ENCODE measurements around the gene RRP12. TPM values are rescaled to one million over a fixed set of nuclear protein-coding genes. Genes with fewer than 3 reads are reported as not detected.

RRP12 gene
- total and polyA plus RNA-seq, 12 donors, result 13.3 to 56.9 (median 27.6) TPM

DNA sequence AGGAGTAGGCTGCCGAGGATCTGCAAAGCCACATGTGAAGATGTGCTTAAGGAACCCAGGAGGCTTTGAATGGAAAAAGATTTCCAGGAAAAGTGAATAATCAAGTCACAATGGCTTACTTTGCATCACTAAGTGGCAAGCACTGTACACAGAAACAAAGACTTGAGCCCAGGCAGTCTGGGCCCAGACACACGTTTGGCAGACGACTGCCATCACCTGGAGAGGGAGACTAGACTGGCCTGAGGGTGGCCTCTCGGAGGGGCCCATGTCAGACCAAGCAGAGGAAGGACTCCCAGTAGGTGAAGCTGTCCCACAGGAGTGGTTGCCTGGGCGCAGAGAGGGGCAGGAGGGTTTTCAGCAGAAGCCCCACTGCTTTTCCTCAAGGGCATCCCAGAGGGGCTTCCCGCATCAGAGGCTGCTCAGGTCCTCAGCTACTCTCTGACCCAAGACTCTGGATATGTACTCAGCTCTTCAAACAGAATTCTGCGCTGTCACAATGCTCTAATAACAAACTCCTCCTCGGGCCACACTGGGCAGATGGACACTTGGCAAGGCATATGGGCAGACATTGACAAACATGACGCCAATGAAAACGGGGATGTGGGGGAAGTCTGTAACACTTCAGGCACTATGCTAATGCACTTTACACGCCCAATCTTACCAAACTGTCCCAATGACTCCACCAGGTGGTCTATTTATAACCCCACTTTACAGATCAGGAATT, 38.7 kb downstream of the RRP12 start:
- Histone ChIP-seq H3K36me3 (replicated peaks in 1 of 2) (peaks cover 0 to 31% of the 10 kb centered on the region in 2 donors), H3K27me3 (no peaks in the 10 kb centered on the region), H3K27ac (no peak overlapping the region), H3K9me3 (replicated peaks in 1 of 3) (no peaks in the 10 kb centered on the region), H3K4me3 (no peak overlapping the region), H3K4me1 (replicated peaks in 1 of 2) (peaks cover 0 to 4% of the 10 kb centered on the region in 2 donors)
- no peak for DNase-seq
- no peak for TF ChIP-seq POLR2A (IDR thresholded peaks at IDR 0.05)
- TF ChIP-seq, protein P1, sequence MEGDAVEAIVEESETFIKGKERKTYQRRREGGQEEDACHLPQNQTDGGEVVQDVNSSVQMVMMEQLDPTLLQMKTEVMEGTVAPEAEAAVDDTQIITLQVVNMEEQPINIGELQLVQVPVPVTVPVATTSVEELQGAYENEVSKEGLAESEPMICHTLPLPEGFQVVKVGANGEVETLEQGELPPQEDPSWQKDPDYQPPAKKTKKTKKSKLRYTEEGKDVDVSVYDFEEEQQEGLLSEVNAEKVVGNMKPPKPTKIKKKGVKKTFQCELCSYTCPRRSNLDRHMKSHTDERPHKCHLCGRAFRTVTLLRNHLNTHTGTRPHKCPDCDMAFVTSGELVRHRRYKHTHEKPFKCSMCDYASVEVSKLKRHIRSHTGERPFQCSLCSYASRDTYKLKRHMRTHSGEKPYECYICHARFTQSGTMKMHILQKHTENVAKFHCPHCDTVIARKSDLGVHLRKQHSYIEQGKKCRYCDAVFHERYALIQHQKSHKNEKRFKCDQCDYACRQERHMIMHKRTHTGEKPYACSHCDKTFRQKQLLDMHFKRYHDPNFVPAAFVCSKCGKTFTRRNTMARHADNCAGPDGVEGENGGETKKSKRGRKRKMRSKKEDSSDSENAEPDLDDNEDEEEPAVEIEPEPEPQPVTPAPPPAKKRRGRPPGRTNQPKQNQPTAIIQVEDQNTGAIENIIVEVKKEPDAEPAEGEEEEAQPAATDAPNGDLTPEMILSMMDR (IDR thresholded peaks at IDR 0.05), result no peak
- 87 to 89% (median 88%) methylated on average over 9 to 11 of the region's 11 CpGs for WGBS, 4 donors
- intact Hi-C loops (cut with DNase I), result no loop called here

DNA sequence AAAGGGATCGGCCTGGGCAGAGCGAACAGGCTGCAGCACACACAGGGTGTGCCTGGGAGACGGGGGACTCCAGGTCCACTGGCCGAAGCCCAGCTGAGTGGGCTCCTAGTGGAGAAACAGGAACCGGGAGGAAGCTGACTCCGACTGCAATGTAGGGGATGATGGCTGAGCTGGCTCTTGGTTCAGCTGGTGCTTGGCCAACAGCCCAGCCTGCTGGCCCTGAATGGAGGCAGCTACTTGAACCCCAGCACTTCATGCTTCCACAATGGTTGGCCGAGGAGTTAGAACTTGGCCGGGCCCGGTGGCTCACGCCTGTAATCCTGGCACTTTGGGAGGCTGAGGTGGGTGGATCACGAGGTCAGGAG, 39.6 kb downstream of the RRP12 start:
- H3K9me3 ChIP-seq (replicated peaks in 1 of 3), result no peaks in the 10 kb centered on the region
- TF ChIP-seq, protein P1 (IDR thresholded peaks at IDR 0.05), result no peak
- TF ChIP-seq POLR2A (IDR thresholded peaks at IDR 0.05), result no peak
- intact Hi-C loops (cut with DNase I), result no loop called here
- no peak overlapping the region for H3K27ac ChIP-seq
- H3K4me3 ChIP-seq, result no peak overlapping the region
- 82 to 88% (median 84%) methylated on average over 10 to 11 of the region's 11 CpGs for WGBS, 4 donors
- H3K27me3 ChIP-seq, result no peaks in the 10 kb centered on the region
- peak in 1 of 7 donors; percentile 32 for DNase-seq
- peaks cover 0 to 4% of the 10 kb centered on the region in 2 donors for H3K4me1 ChIP-seq (replicated peaks in 1 of 2)
- peaks cover 0 to 39% of the 10 kb centered on the region in 2 donors for H3K36me3 ChIP-seq (replicated peaks in 1 of 2)

DNA sequence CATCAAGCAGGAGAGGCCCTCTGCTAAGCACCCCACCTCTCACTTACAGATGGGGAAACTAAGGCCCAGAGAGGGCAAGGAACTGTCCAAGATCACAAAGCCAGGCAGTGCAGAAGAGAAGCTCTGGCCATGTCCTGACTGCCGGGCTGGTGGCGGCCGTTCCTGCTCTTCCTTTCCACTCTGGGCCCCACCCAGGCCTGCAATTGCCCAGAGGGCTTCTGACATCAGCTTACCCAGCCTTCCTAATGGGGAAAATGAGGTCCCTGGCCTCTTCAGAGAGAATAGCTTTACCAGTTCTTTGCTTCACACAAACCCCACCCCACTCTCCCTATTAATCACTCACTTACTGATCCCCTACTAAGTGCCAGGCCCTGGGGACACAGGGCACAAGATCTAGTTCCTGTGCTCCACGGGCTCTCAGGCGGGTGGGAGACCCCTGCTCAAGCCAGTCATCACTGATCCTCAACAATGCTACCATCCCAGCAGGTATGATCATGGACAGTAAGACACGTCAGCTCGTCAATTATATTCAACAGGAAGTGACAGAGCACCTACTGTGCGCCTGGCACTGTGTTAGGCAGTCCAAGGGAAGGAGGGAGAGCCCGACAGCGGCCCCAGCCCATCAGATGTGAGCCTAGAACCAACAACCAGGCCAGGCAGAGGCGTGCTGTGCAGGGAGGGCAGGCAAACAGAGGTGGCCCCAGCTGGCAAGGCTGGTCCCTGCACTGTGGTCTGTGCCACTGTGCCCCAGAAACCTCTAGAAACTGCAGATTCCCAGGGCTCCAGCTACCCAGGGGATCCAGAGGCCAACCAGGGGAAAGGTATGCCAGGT, 40.2 kb downstream of the RRP12 start:
- intact Hi-C loops (cut with DNase I), result no loop called here
- peaks cover 0 to 38% of the 10 kb centered on the region in 2 donors for H3K36me3 ChIP-seq (replicated peaks in 1 of 2)
- no peaks in the 10 kb centered on the region for H3K9me3 ChIP-seq (replicated peaks in 1 of 3)

DNA sequence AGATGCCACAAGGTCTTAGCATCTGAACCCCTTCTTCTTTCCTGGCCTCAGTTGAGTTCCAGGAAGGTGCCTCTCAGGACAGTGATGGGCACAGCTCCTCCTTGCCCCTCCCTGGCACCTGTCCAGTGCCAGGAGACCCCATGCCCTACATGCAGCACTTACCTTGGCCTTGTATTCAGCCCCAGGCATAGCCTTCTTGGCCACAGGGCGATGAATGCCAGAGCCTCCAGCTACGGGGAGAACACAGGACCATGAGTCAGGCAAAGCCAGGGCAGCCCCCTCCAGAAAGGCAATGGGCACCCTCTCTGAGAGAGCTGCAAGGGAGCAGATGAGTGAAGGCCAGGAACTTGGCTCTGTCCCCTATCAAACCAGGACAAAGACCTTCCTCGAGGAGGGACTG, 42.4 kb downstream of the RRP12 start:
- Histone ChIP-seq H3K27me3 (no peaks in the 10 kb centered on the region), H3K4me3 (no peak overlapping the region), H3K27ac (no peak overlapping the region), H3K4me1 (replicated peaks in 1 of 2) (peaks cover 0 to 4% of the 10 kb centered on the region in 2 donors), H3K9me3 (replicated peaks in 1 of 3) (no peaks in the 10 kb centered on the region), H3K36me3 (replicated peaks in 1 of 2) (peaks cover 0 to 21% of the 10 kb centered on the region in 2 donors)
- intact Hi-C loops (cut with DNase I), result no loop called here
- 38 to 67% (median 47%) methylated on average over 2 to 3 of the region's 3 CpGs for WGBS, 4 donors
- TF ChIP-seq POLR2A (IDR thresholded peaks at IDR 0.05), result no peak
- TF ChIP-seq, protein P1 (IDR thresholded peaks at IDR 0.05), result no peak
- DNase-seq, result peak in 2 of 7 donors; percentile 16 to 30

More for the DNA sequence above, 40.2 kb downstream of the RRP12 start:
- Histone ChIP-seq H3K27me3 (no peaks in the 10 kb centered on the region), H3K4me3 (no peak overlapping the region), H3K4me1 (replicated peaks in 1 of 2) (peaks cover 0 to 4% of the 10 kb centered on the region in 2 donors), H3K27ac (no peak overlapping the region)
- TF ChIP-seq, protein P1 (IDR thresholded peaks at IDR 0.05), result no peak
- no peak for TF ChIP-seq POLR2A (IDR thresholded peaks at IDR 0.05)
- no peak for DNase-seq
- WGBS, 4 donors, result 89 to 95% (median 93%) methylated on average over 9 to 11 of the region's 11 CpGs
